ENCODE data around the gene CTPS1.

CTPS1 gene

DNA sequence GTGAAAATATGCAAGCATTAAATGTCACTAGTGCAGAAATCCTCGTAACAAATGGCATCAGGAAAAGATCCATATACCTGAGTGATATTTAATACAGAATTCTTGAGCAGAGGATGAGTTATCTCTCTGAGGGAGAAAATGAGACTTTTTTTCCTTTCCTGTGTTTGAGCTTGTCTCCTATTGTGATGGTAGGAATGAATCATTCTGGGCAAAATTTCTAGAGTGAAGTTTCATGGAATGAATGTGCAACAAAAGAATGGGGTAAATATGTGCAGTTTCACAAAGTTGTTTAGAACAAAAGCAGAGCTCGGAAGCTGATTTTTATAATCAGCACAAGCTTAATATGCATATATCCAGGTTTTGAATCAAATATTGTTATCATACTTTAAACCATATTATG lies 4.6 kb downstream of the CTPS1 start:
- Histone ChIP-seq H3K9ac (ENCODE audit: low read length) (no peak overlapping the region), H3K27me3 (ENCODE audit: control insufficient read depth, insufficient read depth, low read length) (no peaks in the 10 kb centered on the region)

DNA sequence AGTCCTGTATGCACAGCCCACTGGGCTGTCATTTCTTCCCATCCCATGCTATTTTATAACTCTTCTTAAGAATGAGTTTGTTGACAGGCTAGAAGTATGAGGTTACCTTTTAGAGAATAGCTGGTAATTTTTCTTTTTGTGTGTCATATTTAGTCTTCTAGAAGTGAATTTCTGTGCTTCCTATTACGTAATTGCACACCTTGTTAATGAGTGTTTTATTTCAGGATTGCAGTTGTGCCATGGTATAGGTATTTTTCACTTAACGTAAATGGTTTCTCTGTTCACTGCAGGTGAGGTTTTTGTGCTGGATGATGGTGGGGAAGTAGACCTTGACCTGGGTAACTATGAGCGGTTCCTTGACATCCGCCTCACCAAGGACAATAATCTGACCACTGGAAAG lies 5.0 kb downstream of the CTPS1 start:
- Histone ChIP-seq H3K9me3 (ENCODE audit: control insufficient read depth, low read depth, low read length) (no peaks in the 10 kb centered on the region), H3K4me1 (ENCODE audit: control insufficient read depth, low read depth, low read length) (peaks cover 9% of the 10 kb centered on the region), H3K4me3 (ENCODE audit: low read length) (no peak overlapping the region), H3K27me3 (ENCODE audit: control insufficient read depth, insufficient read depth, low read length) (no peaks in the 10 kb centered on the region), H3K27ac (ENCODE audit: low read length) (no peak overlapping the region), H3K36me3 (ENCODE audit: control insufficient read depth, low read depth, low read length) (peaks cover 64% of the 10 kb centered on the region), H3K9ac (ENCODE audit: low read length) (no peak overlapping the region)

More for the DNA sequence above, 4.6 kb downstream of the CTPS1 start:
- Histone ChIP-seq H3K9me3 (ENCODE audit: control insufficient read depth, low read depth, low read length) (no peaks in the 10 kb centered on the region), H3K4me3 (ENCODE audit: low read length) (no peak overlapping the region), H3K4me1 (ENCODE audit: control insufficient read depth, low read depth, low read length) (peaks cover 9% of the 10 kb centered on the region), H3K27ac (ENCODE audit: low read length) (no peak overlapping the region), H3K36me3 (ENCODE audit: control insufficient read depth, low read depth, low read length) (peaks cover 60% of the 10 kb centered on the region)

DNA sequence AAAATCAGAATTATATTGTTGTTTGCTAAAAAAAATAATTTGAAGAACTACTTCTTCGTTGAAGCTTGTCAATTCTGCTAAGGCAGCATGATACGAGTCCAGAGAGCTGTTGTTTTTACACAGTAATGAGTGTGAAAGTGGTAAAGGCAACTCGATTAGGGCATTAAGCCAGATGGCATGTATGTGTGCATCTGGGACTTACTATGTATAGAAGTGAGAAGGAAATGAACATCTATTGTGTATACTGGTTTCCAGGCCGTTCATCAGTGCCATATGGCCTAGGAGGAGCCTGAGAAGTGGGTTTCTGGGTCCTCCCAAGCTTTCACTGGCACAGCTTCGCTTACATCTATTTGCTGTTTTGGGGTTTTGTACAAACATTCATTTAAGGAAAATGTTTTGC lies 5.7 kb downstream of the CTPS1 start:
- Histone ChIP-seq H3K9ac (ENCODE audit: low read length) (no peak overlapping the region), H3K4me3 (ENCODE audit: low read length) (no peak overlapping the region), H3K9me3 (ENCODE audit: control insufficient read depth, low read depth, low read length) (no peaks in the 10 kb centered on the region), H3K27ac (ENCODE audit: low read length) (no peak overlapping the region), H3K36me3 (ENCODE audit: control insufficient read depth, low read depth, low read length) (peaks cover 71% of the 10 kb centered on the region), H3K4me1 (ENCODE audit: control insufficient read depth, low read depth, low read length) (peaks cover 9% of the 10 kb centered on the region), H3K27me3 (ENCODE audit: control insufficient read depth, insufficient read depth, low read length) (no peaks in the 10 kb centered on the region)

- Histone ChIP-seq H3K27me3 (ENCODE audit: control insufficient read depth, insufficient read depth, low read length) (no peaks in the 10 kb centered on the region), H3K9me3 (ENCODE audit: control insufficient read depth, low read depth, low read length) (no peaks in the 10 kb centered on the region), H3K4me1 (ENCODE audit: control insufficient read depth, low read depth, low read length) (peaks cover 8% of the 10 kb centered on the region), H3K9ac (ENCODE audit: low read length) (no peak overlapping the region), H3K4me3 (ENCODE audit: low read length) (no peak overlapping the region), H3K27ac (ENCODE audit: low read length) (no peak overlapping the region), H3K36me3 (ENCODE audit: control insufficient read depth, low read depth, low read length) (peaks cover 78% of the 10 kb centered on the region)
Observed at GRCh38 chr1:40985875-40986274, 6.4 kb downstream of the CTPS1 start.

DNA sequence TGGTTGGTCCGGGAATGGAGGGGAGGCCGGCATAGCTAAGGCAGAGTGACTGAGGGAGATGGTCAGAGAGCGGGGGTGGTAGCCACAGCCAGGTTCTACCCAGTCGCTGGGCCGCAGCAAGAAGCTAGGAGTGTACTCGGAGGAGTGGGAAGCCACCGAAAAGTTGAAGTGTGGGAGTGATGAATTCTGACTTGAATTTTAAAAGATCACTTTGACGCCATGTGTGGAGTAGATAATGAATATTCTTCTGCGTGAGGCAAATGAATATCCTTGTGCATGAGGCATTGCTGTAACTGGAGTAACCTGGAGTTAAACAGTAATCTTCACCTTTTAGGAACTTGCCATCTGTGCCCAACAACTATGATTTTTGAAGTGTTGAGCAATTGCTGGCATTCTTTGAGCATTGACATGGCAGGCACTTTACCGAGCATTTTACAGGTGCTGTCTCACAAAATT lies 6.9 kb downstream of the CTPS1 start:
- peaks cover 3% of the 10 kb centered on the region for H3K4me1 ChIP-seq (ENCODE audit: control insufficient read depth, low read depth, low read length)
- no peaks in the 10 kb centered on the region for H3K9me3 ChIP-seq (ENCODE audit: control insufficient read depth, low read depth, low read length)
- H3K27ac ChIP-seq (ENCODE audit: low read length): no peak overlapping the region
- no peak overlapping the region for H3K4me3 ChIP-seq (ENCODE audit: low read length)
- H3K9ac ChIP-seq (ENCODE audit: low read length): no peak overlapping the region
- H3K27me3 ChIP-seq (ENCODE audit: control insufficient read depth, insufficient read depth, low read length): no peaks in the 10 kb centered on the region
- H3K36me3 ChIP-seq (ENCODE audit: control insufficient read depth, low read depth, low read length): peaks cover 83% of the 10 kb centered on the region

GRCh38 chr1:40986956-40987355 lies 7.5 kb downstream of the CTPS1 start:
- Histone ChIP-seq H3K27me3 (ENCODE audit: control insufficient read depth, insufficient read depth, low read length) (no peaks in the 10 kb centered on the region), H3K4me3 (ENCODE audit: low read length) (no peak overlapping the region), H3K36me3 (ENCODE audit: control insufficient read depth, low read depth, low read length) (peaks cover 89% of the 10 kb centered on the region), H3K4me1 (ENCODE audit: control insufficient read depth, low read depth, low read length) (peaks cover 1% of the 10 kb centered on the region), H3K27ac (ENCODE audit: low read length) (no peak overlapping the region), H3K9ac (ENCODE audit: low read length) (no peak overlapping the region), H3K9me3 (ENCODE audit: control insufficient read depth, low read depth, low read length) (no peaks in the 10 kb centered on the region)

GRCh38 chr1:40987439-40988276 lies 8.2 kb downstream of the CTPS1 start:
- Histone ChIP-seq H3K9ac (ENCODE audit: low read length) (no peak overlapping the region), H3K36me3 (ENCODE audit: control insufficient read depth, low read depth, low read length) (peaks cover 95% of the 10 kb centered on the region), H3K4me3 (ENCODE audit: low read length) (no peak overlapping the region), H3K4me1 (ENCODE audit: control insufficient read depth, low read depth, low read length) (no peaks in the 10 kb centered on the region), H3K27ac (ENCODE audit: low read length) (no peak overlapping the region), H3K27me3 (ENCODE audit: control insufficient read depth, insufficient read depth, low read length) (no peaks in the 10 kb centered on the region), H3K9me3 (ENCODE audit: control insufficient read depth, low read depth, low read length) (no peaks in the 10 kb centered on the region)

DNA sequence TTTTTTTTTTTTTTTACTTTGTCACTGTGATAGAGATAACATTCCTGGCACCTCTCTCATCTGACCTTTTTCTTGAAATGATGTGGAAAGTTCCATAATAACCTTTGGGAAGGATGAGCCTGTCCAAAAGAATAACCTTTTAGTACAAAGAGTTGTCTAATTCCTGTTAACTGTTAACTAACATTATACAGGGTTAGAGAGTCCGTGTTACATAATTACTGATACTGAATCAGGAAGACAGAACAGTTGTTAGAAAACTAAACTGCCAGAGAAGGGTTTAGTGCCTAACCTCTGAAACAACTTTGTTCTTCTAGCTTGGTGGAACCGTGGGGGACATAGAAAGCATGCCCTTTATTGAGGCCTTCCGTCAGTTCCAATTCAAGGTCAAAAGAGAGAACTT lies 8.8 kb downstream of the CTPS1 start:
- Histone ChIP-seq H3K27me3 (ENCODE audit: control insufficient read depth, insufficient read depth, low read length) (no peaks in the 10 kb centered on the region), H3K9ac (ENCODE audit: low read length) (no peak overlapping the region), H3K27ac (ENCODE audit: low read length) (no peak overlapping the region), H3K9me3 (ENCODE audit: control insufficient read depth, low read depth, low read length) (no peaks in the 10 kb centered on the region), H3K4me1 (ENCODE audit: control insufficient read depth, low read depth, low read length) (no peaks in the 10 kb centered on the region), H3K36me3 (ENCODE audit: control insufficient read depth, low read depth, low read length) (peaks cover 98% of the 10 kb centered on the region), H3K4me3 (ENCODE audit: low read length) (no peak overlapping the region)

- H3K9ac ChIP-seq (ENCODE audit: low read length): no peak overlapping the region
- H3K4me3 ChIP-seq (ENCODE audit: low read length): no peak overlapping the region
- no peaks in the 10 kb centered on the region for H3K4me1 ChIP-seq (ENCODE audit: control insufficient read depth, low read depth, low read length)
- H3K27ac ChIP-seq (ENCODE audit: low read length): no peak overlapping the region
- H3K9me3 ChIP-seq (ENCODE audit: control insufficient read depth, low read depth, low read length): no peaks in the 10 kb centered on the region
- H3K27me3 ChIP-seq (ENCODE audit: control insufficient read depth, insufficient read depth, low read length): no peaks in the 10 kb centered on the region
- H3K36me3 ChIP-seq (ENCODE audit: control insufficient read depth, low read depth, low read length): peaks cover 98% of the 10 kb centered on the region
Observed at GRCh38 chr1:40989066-40989465, 9.6 kb downstream of the CTPS1 start.

DNA sequence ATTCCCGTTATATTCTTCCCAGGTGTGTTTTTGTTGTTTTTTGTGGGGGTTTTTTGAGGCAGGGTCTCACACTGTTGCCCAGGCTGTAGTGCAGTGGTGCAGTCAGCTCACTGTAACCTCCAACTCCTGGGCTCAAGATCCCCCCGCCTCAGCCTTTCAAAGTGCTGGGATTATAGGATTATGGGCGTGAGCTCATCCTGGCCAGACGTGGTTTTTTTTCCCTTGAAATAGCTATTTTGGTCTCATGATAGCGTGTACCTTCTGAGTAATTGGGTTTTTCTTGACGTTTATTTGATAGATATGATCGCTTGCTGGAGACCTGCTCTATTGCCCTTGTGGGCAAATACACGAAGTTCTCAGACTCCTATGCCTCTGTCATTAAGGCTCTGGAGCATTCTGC lies 17.6 kb downstream of the CTPS1 start:
- H3K36me3 ChIP-seq (ENCODE audit: control insufficient read depth, low read depth, low read length): peaks cover 95% of the 10 kb centered on the region
- no peaks in the 10 kb centered on the region for H3K9me3 ChIP-seq (ENCODE audit: control insufficient read depth, low read depth, low read length)
- no peak overlapping the region for H3K4me3 ChIP-seq (ENCODE audit: low read length)
- no peak overlapping the region for H3K27ac ChIP-seq (ENCODE audit: low read length)
- no peaks in the 10 kb centered on the region for H3K4me1 ChIP-seq (ENCODE audit: control insufficient read depth, low read depth, low read length)
- H3K27me3 ChIP-seq (ENCODE audit: control insufficient read depth, insufficient read depth, low read length): no peaks in the 10 kb centered on the region
- no peak overlapping the region for H3K9ac ChIP-seq (ENCODE audit: low read length)

DNA sequence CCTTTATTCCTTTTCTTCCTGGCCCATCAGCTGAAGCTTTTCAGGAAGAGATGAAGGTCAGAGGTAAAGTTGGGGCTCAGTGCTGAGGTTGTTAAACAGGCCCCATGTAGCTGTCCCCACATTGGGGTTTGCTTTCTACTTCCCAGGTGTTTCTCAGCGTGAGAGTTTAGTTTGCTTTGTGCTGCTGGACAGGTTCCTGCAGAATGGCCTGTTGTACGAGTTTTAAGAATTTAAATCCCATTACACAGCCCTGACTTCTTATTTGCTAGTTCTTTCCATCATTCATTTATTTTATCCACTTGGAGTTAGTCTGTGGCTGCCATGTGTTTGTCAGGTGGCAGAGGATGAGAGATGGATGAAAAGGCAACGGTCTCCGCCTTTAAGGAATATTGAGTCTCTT lies 19.2 kb downstream of the CTPS1 start:
- H3K4me1 ChIP-seq (ENCODE audit: control insufficient read depth, low read depth, low read length): no peaks in the 10 kb centered on the region
- peaks cover 97% of the 10 kb centered on the region for H3K36me3 ChIP-seq (ENCODE audit: control insufficient read depth, low read depth, low read length)

DNA sequence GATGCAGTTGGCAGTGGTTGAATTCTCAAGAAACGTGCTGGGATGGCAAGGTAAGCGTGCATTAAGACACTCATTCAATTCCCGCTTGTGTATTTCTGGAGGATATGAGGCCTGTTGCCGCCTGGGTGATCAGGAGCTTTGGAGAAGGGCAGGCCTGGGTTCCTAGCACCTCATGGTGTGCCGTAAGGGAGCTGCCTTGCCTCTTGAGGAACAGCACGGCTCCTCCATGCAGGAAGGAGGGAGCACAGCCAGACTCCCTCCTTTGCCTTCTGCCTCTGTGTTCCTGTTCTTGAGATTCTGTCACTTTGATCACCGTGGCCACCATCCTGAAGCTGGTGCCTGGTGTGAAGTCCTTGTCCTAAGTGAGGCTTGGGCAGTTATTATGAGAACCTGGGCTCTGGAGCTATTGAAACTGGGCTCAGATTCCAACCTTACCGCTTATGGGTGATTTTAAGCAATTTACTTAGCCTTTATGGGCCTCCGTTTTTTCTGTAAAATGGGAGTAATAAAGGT lies 23.7 kb downstream of the CTPS1 start:
- peaks cover 98% of the 10 kb centered on the region for H3K36me3 ChIP-seq (ENCODE audit: control insufficient read depth, low read depth, low read length)
- H3K4me3 ChIP-seq (ENCODE audit: low read length): no peak overlapping the region
- no peaks in the 10 kb centered on the region for H3K4me1 ChIP-seq (ENCODE audit: control insufficient read depth, low read depth, low read length)
- no peaks in the 10 kb centered on the region for H3K27me3 ChIP-seq (ENCODE audit: control insufficient read depth, insufficient read depth, low read length)
- no peak overlapping the region for H3K9ac ChIP-seq (ENCODE audit: low read length)
- no peaks in the 10 kb centered on the region for H3K9me3 ChIP-seq (ENCODE audit: control insufficient read depth, low read depth, low read length)
- no peak overlapping the region for H3K27ac ChIP-seq (ENCODE audit: low read length)

More for the DNA sequence above, 19.2 kb downstream of the CTPS1 start:
- H3K9me3 ChIP-seq (ENCODE audit: control insufficient read depth, low read depth, low read length): no peaks in the 10 kb centered on the region
- no peak overlapping the region for H3K4me3 ChIP-seq (ENCODE audit: low read length)
- no peak overlapping the region for H3K27ac ChIP-seq (ENCODE audit: low read length)
- H3K27me3 ChIP-seq (ENCODE audit: control insufficient read depth, insufficient read depth, low read length): no peaks in the 10 kb centered on the region
- no peak overlapping the region for H3K9ac ChIP-seq (ENCODE audit: low read length)
